Muscle layer of colon (tissue), 2 donors: ENCODE results near the gene CTIF.
"Not testable (repeated sequence)": the region's sequence is repeated elsewhere in the genome, so short reads cannot be mapped to it uniquely, and the experiment has no call there.

Experiments used
- H3K27ac ChIP-seq: one replicate; pipeline ENCODE4 v1.7.0; 2013; ENCODE audit warnings: low read depth, mild to moderate bottlenecking, low read length, moderate library complexity
- H3K27me3 ChIP-seq, 2 donors: one replicate each; pipeline ENCODE4 v1.7.0; 2013; ENCODE audit warnings: low read length in 2 of 2, mild to moderate bottlenecking in 2 of 2; ENCODE audit not compliant: insufficient read depth in 2 of 2, control insufficient read depth in 1 of 2
- H3K36me3 ChIP-seq: one replicate; pipeline ENCODE4 v1.7.0; 2013; ENCODE audit warnings: mild to moderate bottlenecking, low read length; ENCODE audit not compliant: insufficient read depth
- H3K4me1 ChIP-seq: one replicate; pipeline ENCODE4 v1.7.0; 2013; ENCODE audit warnings: mild to moderate bottlenecking, low read length; ENCODE audit not compliant: insufficient read depth
- H3K4me3 ChIP-seq, 2 donors: one replicate each; pipeline ENCODE4 v1.7.0; 2013; ENCODE audit warnings: low read length in 2 of 2, low read depth in 1 of 2, mild to moderate bottlenecking in 1 of 2, moderate library complexity in 1 of 2
- H3K9ac ChIP-seq: one replicate; pipeline ENCODE4 v1.7.0; 2013; ENCODE audit warnings: low read length
- H3K9me3 ChIP-seq: one replicate; pipeline ENCODE4 v1.7.0; 2013; ENCODE audit warnings: mild to moderate bottlenecking, low read length
- donor health status: abdominal sarcoma.
- donor health status: Adenocarcinoma of cecum.

CTIF gene

DNA sequence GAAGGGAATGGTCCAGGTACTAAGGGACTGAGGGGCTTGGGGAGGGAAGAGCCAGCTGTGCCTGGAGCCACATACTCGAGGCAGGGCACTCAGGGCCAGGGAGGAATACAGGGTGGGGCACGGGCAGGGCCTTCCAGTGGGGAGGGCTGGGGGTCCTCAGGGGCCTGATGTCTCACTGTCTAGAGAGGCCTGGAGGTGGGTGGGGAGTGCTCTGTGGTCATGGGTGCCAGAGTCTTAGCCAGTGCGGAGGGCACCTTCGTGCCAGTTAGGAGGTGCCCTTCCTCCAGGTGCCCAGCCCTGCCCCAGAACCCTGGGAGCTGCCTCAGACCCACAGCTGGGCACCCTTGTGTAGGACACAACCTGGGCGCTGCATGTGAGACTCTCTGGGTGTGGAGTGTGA, 330.8 kb downstream of the CTIF start:
- no peaks in the 10 kb centered on the region for H3K9me3 ChIP-seq
- H3K36me3 ChIP-seq: no peaks in the 10 kb centered on the region
- H3K4me1 ChIP-seq: peaks cover 11% of the 10 kb centered on the region
- no peaks in the 10 kb centered on the region for H3K27me3 ChIP-seq
- H3K9ac ChIP-seq: no peak overlapping the region
- no peak overlapping the region for H3K4me3 ChIP-seq
- H3K27ac ChIP-seq: no peak overlapping the region

DNA sequence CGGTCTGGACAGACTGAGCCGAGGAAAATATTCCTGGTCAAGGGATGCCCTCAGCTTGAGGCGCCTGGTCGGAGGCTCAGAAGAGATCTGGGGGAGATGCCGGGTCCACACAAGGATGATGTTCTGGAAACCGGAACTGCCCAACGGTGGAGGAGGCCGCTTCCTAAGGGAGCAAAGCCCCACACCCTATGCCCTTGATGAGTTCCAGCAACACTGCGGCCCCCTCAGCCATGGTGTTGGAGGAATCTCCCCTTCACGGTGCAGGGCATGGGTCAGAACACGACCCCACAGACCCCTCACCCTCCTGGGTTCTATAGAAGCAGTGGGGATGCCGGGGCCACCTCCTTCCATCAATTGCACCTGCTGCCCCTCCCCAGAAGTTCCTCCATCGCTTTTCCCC, 332.1 kb downstream of the CTIF start:
- not testable (repeated sequence) for H3K9ac ChIP-seq, H3K36me3 ChIP-seq, H3K27ac ChIP-seq, H3K27me3 ChIP-seq, H3K9me3 ChIP-seq, H3K4me3 ChIP-seq
- peaks cover 11% of the 10 kb centered on the region for H3K4me1 ChIP-seq

DNA sequence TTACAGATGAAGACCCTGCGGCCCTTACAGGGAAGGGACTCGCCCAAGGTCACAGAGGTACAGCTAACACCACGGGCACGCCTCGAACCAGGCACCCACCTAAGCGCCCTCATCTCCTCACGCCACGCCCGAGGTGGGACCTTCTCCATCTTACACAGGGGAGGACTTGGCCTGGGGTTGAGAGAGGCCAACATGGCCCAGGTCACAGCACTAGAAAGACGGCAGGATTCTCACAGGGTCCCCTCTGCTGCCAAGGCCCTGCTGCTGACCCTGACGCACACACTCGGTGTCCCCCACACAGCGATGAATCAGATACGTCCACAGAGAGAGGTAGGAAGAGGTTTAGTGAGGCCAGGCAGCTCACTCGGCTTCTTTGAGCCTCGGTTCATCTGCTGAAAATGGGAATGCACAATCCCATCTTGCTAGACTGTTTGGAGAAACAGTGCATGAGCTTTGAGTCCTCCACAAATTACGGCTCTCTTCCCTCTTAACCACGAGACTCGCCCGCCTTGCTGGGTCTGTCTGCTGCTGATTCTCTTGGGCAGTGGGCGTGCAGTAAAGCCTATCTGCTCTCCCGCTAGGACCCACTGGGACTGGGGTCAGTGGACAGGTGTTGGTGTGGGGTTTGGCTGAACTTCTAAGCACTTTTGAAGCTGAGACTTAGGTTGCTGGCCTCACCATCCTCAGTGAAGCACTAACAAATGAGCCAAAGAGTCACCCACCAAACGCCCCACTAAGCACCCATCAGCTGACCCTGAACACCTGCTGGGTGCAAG, 332.7 kb downstream of the CTIF start:
- H3K27ac ChIP-seq: no peak overlapping the region
- no peak overlapping the region for H3K9ac ChIP-seq
- H3K4me1 ChIP-seq: peaks cover 7% of the 10 kb centered on the region
- H3K27me3 ChIP-seq: no peaks in the 10 kb centered on the region
- no peak overlapping the region for H3K4me3 ChIP-seq
- no peaks in the 10 kb centered on the region for H3K36me3 ChIP-seq
- H3K9me3 ChIP-seq: no peaks in the 10 kb centered on the region

DNA sequence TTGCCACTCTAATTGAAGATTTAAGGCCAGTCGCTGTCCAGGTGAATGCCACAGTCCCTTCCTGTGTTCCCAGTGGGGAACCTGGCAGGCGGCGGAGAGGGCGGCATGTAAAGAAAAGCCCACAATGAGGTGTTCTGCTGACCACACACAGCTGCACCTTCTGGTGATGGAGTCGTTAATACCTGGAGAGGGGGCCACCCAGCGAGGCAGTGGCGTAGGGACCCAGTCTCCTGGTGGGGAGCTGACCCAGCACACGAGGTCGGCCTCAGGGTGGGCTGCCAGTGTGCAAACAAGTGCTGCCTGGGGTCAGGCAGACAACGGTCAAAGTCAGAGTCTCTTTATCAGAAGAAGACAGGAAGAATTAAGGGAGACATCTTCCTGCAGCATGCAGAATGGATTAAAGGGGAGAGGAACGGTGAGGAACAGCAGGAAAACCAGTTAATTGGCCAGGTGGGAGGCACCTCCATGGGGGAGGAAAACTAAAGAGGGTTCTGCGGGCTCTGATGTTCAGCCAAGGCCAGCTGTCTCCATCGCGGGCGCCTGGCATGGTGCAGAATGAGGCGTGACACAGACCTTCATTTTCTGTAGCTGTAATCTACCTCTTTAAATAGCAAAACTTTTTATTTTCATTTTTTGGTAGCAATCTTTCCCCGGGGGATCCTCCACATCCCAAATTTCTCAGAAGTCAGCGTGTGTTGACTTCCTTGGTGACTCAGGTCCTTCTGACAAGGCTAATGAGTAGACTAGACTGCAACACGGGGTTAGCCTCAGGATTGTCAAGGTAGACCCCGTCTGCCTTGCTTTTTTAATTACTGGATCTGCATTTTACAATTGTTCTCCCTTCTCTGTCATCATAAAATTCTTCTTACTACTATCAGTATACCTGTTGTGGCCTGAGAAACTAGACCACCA, 333.7 kb downstream of the CTIF start:
- Histone ChIP-seq H3K9me3 (no peaks in the 10 kb centered on the region), H3K27me3 (no peaks in the 10 kb centered on the region), H3K9ac (no peak overlapping the region), H3K4me3 (no peak overlapping the region), H3K4me1 (peaks cover 7% of the 10 kb centered on the region), H3K36me3 (no peaks in the 10 kb centered on the region), H3K27ac (no peak overlapping the region)

DNA sequence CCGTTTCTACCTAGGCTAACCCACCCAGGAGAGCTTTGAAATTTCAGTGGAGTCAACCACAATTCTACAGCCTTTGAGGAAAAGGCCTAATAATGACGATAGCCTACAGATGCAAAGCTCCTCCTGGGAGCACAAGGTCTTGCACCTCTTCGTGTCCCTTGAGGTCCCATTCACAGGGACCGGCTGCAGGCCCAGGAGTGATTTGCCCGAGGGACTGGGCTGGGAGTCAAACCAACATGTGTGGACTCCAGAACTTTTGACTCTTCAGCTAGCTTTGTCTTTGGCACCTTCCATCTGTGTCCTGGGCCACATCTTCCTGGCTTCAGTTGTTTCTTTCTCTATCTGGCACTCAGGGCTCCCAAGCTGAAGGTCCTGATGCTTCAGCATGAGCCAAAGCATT, 335.4 kb downstream of the CTIF start:
- no peak overlapping the region for H3K27ac ChIP-seq
- H3K9me3 ChIP-seq: no peaks in the 10 kb centered on the region
- H3K9ac ChIP-seq: no peak overlapping the region
- no peaks in the 10 kb centered on the region for H3K27me3 ChIP-seq
- no peaks in the 10 kb centered on the region for H3K36me3 ChIP-seq
- no peak overlapping the region for H3K4me3 ChIP-seq
- H3K4me1 ChIP-seq: peaks cover 7% of the 10 kb centered on the region

DNA sequence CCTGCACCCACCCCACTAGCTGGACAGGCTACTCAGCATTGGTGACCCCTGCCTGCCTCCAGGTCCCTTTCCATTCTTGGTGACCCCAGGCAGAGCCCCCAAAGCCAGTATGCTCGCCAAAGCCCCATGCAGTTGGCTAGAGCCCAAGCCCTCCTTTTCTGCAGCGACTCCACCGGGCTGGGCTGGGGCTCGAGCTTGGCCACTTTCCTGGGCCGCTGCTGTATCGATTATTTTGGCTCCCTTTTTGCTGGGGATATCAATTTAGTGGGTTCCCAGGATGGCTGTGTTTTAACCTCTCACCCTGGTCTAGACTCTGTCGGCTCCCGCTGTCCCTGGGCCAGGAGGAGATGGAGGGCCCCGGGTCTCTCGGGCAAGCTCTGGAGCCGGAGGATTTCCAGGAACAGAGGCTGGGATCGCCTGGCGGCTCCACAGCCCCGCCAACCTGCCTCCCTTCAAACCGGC, 335.9 kb downstream of the CTIF start:
- peaks cover 7% of the 10 kb centered on the region for H3K4me1 ChIP-seq
- H3K27ac ChIP-seq: no peak overlapping the region
- H3K27me3 ChIP-seq: no peaks in the 10 kb centered on the region
- H3K4me3 ChIP-seq: no peak overlapping the region
- H3K36me3 ChIP-seq: no peaks in the 10 kb centered on the region
- no peak overlapping the region for H3K9ac ChIP-seq
- no peaks in the 10 kb centered on the region for H3K9me3 ChIP-seq

DNA sequence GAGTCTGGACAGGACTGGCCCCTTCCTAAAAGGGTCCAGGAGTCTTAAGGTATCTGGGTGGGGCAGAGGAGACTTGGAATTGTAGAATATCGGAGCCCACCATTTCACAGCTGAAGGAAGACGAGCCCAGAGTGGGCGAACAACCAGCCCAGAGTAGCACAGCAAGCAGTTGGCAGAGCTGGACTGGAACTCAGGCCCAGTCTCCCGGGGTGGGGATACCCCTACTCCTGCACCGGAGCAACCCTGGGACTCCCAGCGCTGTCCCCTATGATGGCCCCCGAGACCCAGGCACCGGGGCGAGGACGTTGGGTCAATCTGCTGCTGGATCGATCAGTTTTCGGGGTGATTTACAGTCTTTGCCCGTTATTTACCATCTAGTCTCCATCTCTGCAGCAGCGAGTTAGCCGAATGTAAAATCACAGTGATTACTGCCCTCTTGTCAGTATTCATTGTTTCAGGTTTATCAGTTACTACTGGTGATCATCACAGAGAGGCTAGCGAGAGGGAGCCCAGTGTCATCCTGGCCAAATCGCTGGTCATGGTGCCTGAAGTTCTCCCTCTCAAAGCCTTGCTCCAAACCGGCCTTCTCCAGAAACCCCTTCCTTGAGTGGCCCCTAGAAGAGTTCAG, 336.6 kb downstream of the CTIF start:
- H3K9me3 ChIP-seq: no peaks in the 10 kb centered on the region
- H3K27ac ChIP-seq: no peak overlapping the region
- H3K4me3 ChIP-seq: no peak overlapping the region
- no peak overlapping the region for H3K9ac ChIP-seq
- peaks cover 7% of the 10 kb centered on the region for H3K4me1 ChIP-seq
- H3K36me3 ChIP-seq: no peaks in the 10 kb centered on the region
- no peaks in the 10 kb centered on the region for H3K27me3 ChIP-seq

DNA sequence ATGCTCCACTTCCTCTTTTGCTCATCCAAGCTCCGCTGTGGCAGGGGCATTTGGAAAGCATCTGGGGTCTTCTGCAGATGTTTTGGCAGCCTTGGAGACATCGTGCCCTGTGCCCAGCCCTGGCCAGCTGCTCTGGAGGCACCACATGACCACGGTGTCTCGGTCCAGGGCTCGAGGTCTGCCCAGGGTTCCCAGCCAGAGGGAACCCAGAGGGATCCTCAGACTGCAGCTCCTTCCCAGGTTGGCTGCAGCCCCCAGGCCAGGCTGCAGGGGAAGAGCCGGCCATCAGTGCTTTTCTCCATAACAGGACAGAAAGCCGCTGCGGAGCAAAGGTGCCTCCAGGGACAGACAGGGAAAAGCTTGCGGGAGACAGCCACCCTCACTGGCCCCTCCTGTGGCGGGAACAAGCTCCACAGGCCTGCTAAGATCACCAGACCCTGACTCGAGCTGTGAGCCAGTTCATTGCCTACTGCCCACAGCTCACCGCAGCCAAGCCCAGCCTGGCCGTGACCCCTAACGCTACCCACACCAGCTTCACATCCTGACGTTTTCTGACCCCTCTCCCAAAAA, 337.2 kb downstream of the CTIF start:
- no peaks in the 10 kb centered on the region for H3K36me3 ChIP-seq
- no peak overlapping the region for H3K27ac ChIP-seq
- H3K4me3 ChIP-seq: no peak overlapping the region
- peaks cover 7% of the 10 kb centered on the region for H3K4me1 ChIP-seq
- no peak overlapping the region for H3K9ac ChIP-seq
- no peaks in the 10 kb centered on the region for H3K27me3 ChIP-seq
- H3K9me3 ChIP-seq: no peaks in the 10 kb centered on the region

DNA sequence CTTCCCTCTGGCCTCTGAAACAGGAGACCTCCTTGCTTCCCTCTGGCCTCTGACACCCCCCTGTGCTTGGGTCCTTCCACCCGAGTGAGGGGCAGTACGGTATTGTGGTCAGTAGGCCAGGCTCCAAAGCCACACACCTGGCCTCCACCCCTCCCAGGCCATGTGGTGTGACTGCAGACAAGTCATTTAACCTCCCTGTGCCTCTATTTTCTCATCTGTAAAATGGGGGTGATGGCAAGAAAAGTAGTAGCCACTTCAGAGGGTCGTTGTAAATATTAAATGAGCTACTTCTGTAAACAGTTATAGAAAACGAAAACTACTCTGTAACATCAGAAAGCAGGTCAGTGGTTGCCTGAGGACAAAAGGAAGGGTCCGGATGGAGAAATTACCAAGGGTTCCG, 337.8 kb downstream of the CTIF start:
- H3K4me1 ChIP-seq: peaks cover 7% of the 10 kb centered on the region
- no peak overlapping the region for H3K27ac ChIP-seq
- H3K9ac ChIP-seq: no peak overlapping the region
- H3K36me3 ChIP-seq: no peaks in the 10 kb centered on the region
- H3K27me3 ChIP-seq: no peaks in the 10 kb centered on the region
- H3K4me3 ChIP-seq: no peak overlapping the region
- H3K9me3 ChIP-seq: no peaks in the 10 kb centered on the region

DNA sequence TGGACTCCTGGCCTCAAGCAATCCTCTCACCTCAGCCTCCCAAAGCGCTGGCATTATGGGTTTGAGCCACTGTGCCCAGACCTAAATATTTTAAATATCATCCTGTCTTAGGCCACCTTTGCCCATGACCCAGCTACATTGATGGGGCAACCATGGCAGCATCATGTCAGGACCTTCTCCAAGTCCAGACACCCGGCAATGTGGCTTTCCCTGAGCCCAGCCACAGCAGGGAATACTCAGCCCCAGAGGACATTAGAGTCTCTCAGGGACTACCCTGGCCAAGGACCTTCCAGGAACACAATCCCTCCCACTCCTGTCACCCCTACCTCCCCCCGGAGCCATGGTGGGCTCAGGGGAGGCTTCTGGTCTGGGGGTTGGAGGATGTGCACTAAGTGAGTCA, 339.1 kb downstream of the CTIF start:
- H3K4me1 ChIP-seq: peaks cover 4% of the 10 kb centered on the region
- no peaks in the 10 kb centered on the region for H3K9me3 ChIP-seq
- H3K36me3 ChIP-seq: no peaks in the 10 kb centered on the region
- no peak overlapping the region for H3K4me3 ChIP-seq
- no peak overlapping the region for H3K27ac ChIP-seq
- H3K27me3 ChIP-seq: no peaks in the 10 kb centered on the region
- no peak overlapping the region for H3K9ac ChIP-seq

DNA sequence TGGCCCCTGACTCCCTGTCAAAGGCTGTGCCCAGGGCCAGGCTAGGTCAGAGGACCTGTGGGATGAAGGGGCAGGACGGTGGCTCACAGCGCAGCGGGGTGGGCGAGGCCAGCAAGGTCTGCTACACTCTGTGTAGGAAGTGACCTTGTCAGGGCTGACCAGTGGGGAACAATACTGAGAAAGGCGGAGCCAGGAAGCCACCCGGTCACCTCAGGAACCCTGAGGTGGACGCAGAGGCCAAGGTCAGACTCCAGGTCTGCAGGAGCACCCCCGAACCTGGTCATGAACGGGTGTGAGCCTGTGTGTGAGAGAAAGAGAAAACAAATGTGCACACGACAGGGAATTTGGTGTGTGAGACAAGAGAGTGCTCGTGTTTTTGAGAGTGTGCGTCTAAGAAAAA, 339.6 kb downstream of the CTIF start:
- Histone ChIP-seq H3K27me3 (no peaks in the 10 kb centered on the region), H3K9me3 (no peaks in the 10 kb centered on the region), H3K9ac (no peak overlapping the region), H3K27ac (no peak overlapping the region), H3K4me1 (no peaks in the 10 kb centered on the region), H3K4me3 (no peak overlapping the region), H3K36me3 (no peaks in the 10 kb centered on the region)
